Endothelial cell of umbilical vein (primary cell): ENCODE results near the gene CLEC16A. TPM values are rescaled to one million over a fixed set of nuclear protein-coding genes. Genes with fewer than 3 reads are reported as not detected.

Experiments
- BruUV-seq: library from RNA; stranded (reverse); fragments of 400-500 nt; replicated peaks from 2 replicates; lab custom pipeline; 2021; lab: Mats Ljungman, UMichigan
- CTCF ChIA-PET: fragments of 300-600, 350-600 bp; sonication (Branson Sonifier 250); formaldehyde crosslinking; loops from one replicate; lab custom pipeline; 2021; ENCODE audit warnings: antibody characterized with exemption, inconsistent platforms; lab: Charles Lee
- POLR2A ChIA-PET: fragments of 300-600, 350-600 bp; sonication (Branson Sonifier 250); formaldehyde crosslinking; loops from one replicate; lab custom pipeline; 2021; ENCODE audit warnings: antibody characterized with exemption, inconsistent platforms; lab: Charles Lee
- DNase-seq: peaks from one replicate; pipeline ENCODE4 v3.0.0-alpha.2; 2011; ENCODE audit warnings: low read depth, low spot score
- FAIRE-seq: peaks from 2 replicates; lab custom pipeline; 2011; peaks lifted over from hg19 to GRCh38; lab: Jason Lieb, UNC
- H2AFZ ChIP-seq: 2 replicates; pipeline ENCODE4 v1.6.0; 2012; ENCODE audit warnings: low read depth, low read length, control low read depth, inconsistent platforms
- H3K27ac ChIP-seq: 2 replicates; pipeline ENCODE4 v1.5.1; 2011; ENCODE audit warnings: low read depth, mild to moderate bottlenecking, control low read depth, low read length, moderate library complexity; ENCODE audit not compliant: insufficient read depth
- H3K27me3 ChIP-seq, 2 experiments: 2 replicates each; pipeline versions ENCODE4 v1.6.0 to v1.6.1; 2011; ENCODE audit warnings: low read length in 2 of 2, mixed read lengths in 1 of 2; ENCODE audit not compliant: control insufficient read depth in 2 of 2, insufficient read depth in 2 of 2
- H3K36me3 ChIP-seq, 2 experiments: 2 replicates in 1 of 2; 3 replicates in 1 of 2; pipeline ENCODE4 v1.5.1; 2011; ENCODE audit warnings: low read length in 2 of 2, mild to moderate bottlenecking in 1 of 2, moderate library complexity in 1 of 2; ENCODE audit not compliant: control insufficient read depth in 2 of 2, insufficient read depth in 2 of 2; ENCODE audit errors: extremely low read depth in 1 of 2
- H3K4me1 ChIP-seq: 3 replicates; pipeline ENCODE4 v1.5.1; 2011; ENCODE audit warnings: mild to moderate bottlenecking, low read length; ENCODE audit not compliant: control insufficient read depth, insufficient read depth; ENCODE audit errors: extremely low read depth
- H3K4me2 ChIP-seq: 2 replicates; pipeline ENCODE4 v1.6.1; 2011; ENCODE audit warnings: low read length, control low read depth, mixed read lengths; ENCODE audit not compliant: insufficient read depth
- H3K4me3 ChIP-seq, 3 experiments: fragments of 200-600 bp in 1 of 3; sonication (generic), shearing (Covaris generic) in 1 of 3; replicated peaks in 1 of 3; 2 replicates each; pipeline ENCODE4 v1.5.1; 2011 to 2016; ENCODE audit warnings: control low read depth in 3 of 3, low read length in 3 of 3, mild to moderate bottlenecking in 2 of 3, inconsistent platforms in 1 of 3, low read depth in 1 of 3, moderate library complexity in 1 of 3; ENCODE audit not compliant: insufficient read depth in 1 of 3
- H3K79me2 ChIP-seq: 2 replicates; pipeline ENCODE4 v1.6.0; 2012; ENCODE audit warnings: low read length, inconsistent platforms; ENCODE audit not compliant: control insufficient read depth, insufficient read depth
- H3K9ac ChIP-seq: replicated peaks from 2 replicates; pipeline ENCODE3; 2011; ENCODE audit warnings: low read length, control low read depth; ENCODE audit not compliant: insufficient read depth; ENCODE audit errors: extremely low read depth
- H3K9me1 ChIP-seq: replicated peaks from 3 replicates; pipeline ENCODE4 v1.6.0; 2011; ENCODE audit warnings: mild to moderate bottlenecking, low read length; ENCODE audit not compliant: control insufficient read depth, insufficient read depth; ENCODE audit errors: extremely low read depth
- H3K9me3 ChIP-seq: replicated peaks from 2 replicates; pipeline ENCODE4 v1.5.1; 2012; ENCODE audit warnings: low read length, inconsistent platforms; ENCODE audit not compliant: control insufficient read depth, insufficient read depth
- H4K20me1 ChIP-seq: replicated peaks from 2 replicates; pipeline ENCODE3; 2011; ENCODE audit warnings: mild to moderate bottlenecking, low read length; ENCODE audit not compliant: control insufficient read depth, insufficient read depth; ENCODE audit errors: extremely low read depth
- CTCF ChIP-seq, 2 donors: IDR thresholded peaks; 1 replicate in 1 of 2; 2 replicates in 1 of 2; pipeline ENCODE4 v1.5.1; 2011; ENCODE audit warnings: low read length in 2 of 2, mild to moderate bottlenecking in 2 of 2, moderate library complexity in 2 of 2, control low read depth in 1 of 2, inconsistent platforms in 1 of 2, low read depth in 1 of 2; ENCODE audit not compliant: insufficient read depth in 1 of 2; ENCODE audit errors: extremely low read depth in 1 of 2
- EZH2 ChIP-seq: IDR thresholded peaks from 2 replicates; pipeline ENCODE4 v1.6.1; 2012; ENCODE audit warnings: borderline replicate concordance, low read depth, mild to moderate bottlenecking, moderate library complexity, low read length, inconsistent platforms; ENCODE audit not compliant: severe bottlenecking
- FOS ChIP-seq: IDR thresholded peaks from 2 replicates; pipeline ENCODE4 v1.6.1; 2011; ENCODE audit warnings: mild to moderate bottlenecking, low read length, moderate library complexity, borderline replicate concordance; ENCODE audit not compliant: insufficient read depth
- GATA2 ChIP-seq: IDR thresholded peaks from 2 replicates; pipeline ENCODE4 v1.7.0; 2011; ENCODE audit warnings: low read depth, mild to moderate bottlenecking, moderate library complexity, mixed read lengths, low read length; ENCODE audit not compliant: insufficient read length, insufficient read depth
- JUN ChIP-seq: IDR thresholded peaks from 2 replicates; pipeline ENCODE4 v1.6.1; 2011; ENCODE audit warnings: borderline replicate concordance, low read depth; ENCODE audit not compliant: insufficient read length, insufficient read depth
- MYC ChIP-seq: IDR thresholded peaks from one replicate; pipeline ENCODE4 v1.6.1; 2011; ENCODE audit warnings: mild to moderate bottlenecking, low read depth, low read length
- POLR2A ChIP-seq: IDR thresholded peaks from 2 replicates; pipeline ENCODE4 v1.6.1; 2012; ENCODE audit warnings: low read depth, mild to moderate bottlenecking, control low read depth, low read length
- POLR2AphosphoS5 ChIP-seq: IDR thresholded peaks from 2 replicates; pipeline ENCODE4 v1.6.1; 2012; ENCODE audit warnings: low read depth, mild to moderate bottlenecking, control low read depth, low read length, moderate library complexity; ENCODE audit not compliant: insufficient read depth
- dilution Hi-C: fragments of 300-500 bp; cut with MboI; formaldehyde crosslinking; loops from one replicate; pipeline ENCODE4 v1.15.0; 2019; ENCODE audit warnings: low sequenced_read_pairs; ENCODE audit not compliant: extremely low pct_ligation_motif_present
- intact Hi-C: fragments of 100-400 bp; cut with micrococcal nuclease; formaldehyde crosslinking; loops from one replicate; pipeline ENCODE4 v1.10.0; 2022
- polyA plus RNA-seq, 4 experiments: library from polyadenylated mRNA; depleted of rRNA in 3 of 4; stranded (reverse) in 3 of 4; unstranded in 1 of 4; fragments of >200 nt; gene quantifications; 2 replicates each; pipeline versions ENCODE4 v1.2.1 to v1.2.3, GENCODE V29; 2011 to 2012; ENCODE audit warnings: missing spikeins in 1 of 4
- total RNA-seq: library from RNA; stranded (reverse); gene quantifications from 2 replicates; pipeline ENCODE4 v1.2.3, GENCODE V29; 2021
- TF ChIP-seq, protein P1 (sequence below): IDR thresholded peaks from 2 replicates; pipeline ENCODE4 v1.6.1; 2011; ENCODE audit not compliant: insufficient read depth, insufficient read length

CLEC16A gene
- total and polyA plus RNA-seq, 2 donors (not counting 3 experiments of a cell fraction or from before 2014, with no cell fraction given): 11.4 to 23.3 TPM

- H3K4me1 ChIP-seq: peaks cover 15% of the 10 kb centered on the region
- no peak overlapping the region for H2AFZ ChIP-seq
- H3K79me2 ChIP-seq: no peaks in the 10 kb centered on the region
- H3K27me3 ChIP-seq: no peaks in the 10 kb centered on the region
- H3K9me3 ChIP-seq: no peaks in the 10 kb centered on the region
- peaks cover 0 to 3% of the 10 kb centered on the region in 2 experiments for H3K36me3 ChIP-seq
- no peak overlapping the region for H3K4me3 ChIP-seq
- no peak for FAIRE-seq
- ChIA-PET CTCF (interaction anchor here (1.5 to 2.4 kb wide), 2 partner anchors 9 to 266 kb away, joined by 4 to 9 read pairs; partner anchors contain the start of gene SOCS1), POLR2A (no interaction called here)
- TF ChIP-seq FOS (no peak), POLR2AphosphoS5 (no peak), EZH2 (no peak), MYC (no peak), POLR2A (no peak), GATA2 (no peak), JUN (no peak), CTCF (IDR thresholded peaks at IDR 0.05; ENCODE audit: extremely low read depth in 1 of 2, insufficient read depth in 1 of 2, low read depth in 1 of 2, low read length in 2 of 2) (no peak)
- TF ChIP-seq, protein P1, sequence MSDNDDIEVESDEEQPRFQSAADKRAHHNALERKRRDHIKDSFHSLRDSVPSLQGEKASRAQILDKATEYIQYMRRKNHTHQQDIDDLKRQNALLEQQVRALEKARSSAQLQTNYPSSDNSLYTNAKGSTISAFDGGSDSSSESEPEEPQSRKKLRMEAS: no peak
- no TSS peak for BruUV-seq
- H3K4me2 ChIP-seq: no peak overlapping the region
- intact Hi-C loops: no loop called here
- H3K9ac ChIP-seq: no peak overlapping the region
- dilution Hi-C loops: no loop called here
- no peaks in the 10 kb centered on the region for H4K20me1 ChIP-seq
- H3K9me1 ChIP-seq: no peaks in the 10 kb centered on the region
- H3K27ac ChIP-seq: no peak overlapping the region
- DNase-seq: no peak
These were observed 45.2 kb downstream of the CLEC16A start for GRCh38 chr16:10989559-10989958.
